ENCODE results near the gene TMEM208.

TMEM208 gene

GRCh38 chr16:67271446-67271845, 44.5 kb downstream of the TMEM208 start:
- H4K5ac ChIP-seq (ENCODE audit: low read length) = no peak overlapping the region
- H3K23ac ChIP-seq (ENCODE audit: low read length) = no peak overlapping the region
- H3K18ac ChIP-seq (ENCODE audit: low read length) = no peak overlapping the region
- no peak overlapping the region for H3K4me3 ChIP-seq (ENCODE audit: low read length)
- H3K79me2 ChIP-seq (ENCODE audit: control insufficient read depth, insufficient read depth, low read length) = no peaks in the 10 kb centered on the region
- H3K79me1 ChIP-seq (ENCODE audit: low read length) = no peaks in the 10 kb centered on the region
- no peak overlapping the region for H3K56ac ChIP-seq (ENCODE audit: low read length)
- no peaks in the 10 kb centered on the region for H3K36me3 ChIP-seq (ENCODE audit: control insufficient read depth, insufficient read depth, low read length)
- no peak overlapping the region for H2BK5ac ChIP-seq (ENCODE audit: low read length)
- no peak for DNase-seq
- no peak overlapping the region for H2AK5ac ChIP-seq (ENCODE audit: low read length)
- H3K4ac ChIP-seq (ENCODE audit: low read depth, low read length) = no peak overlapping the region
- H2BK120ac ChIP-seq (ENCODE audit: low read depth, low read length) = no peak overlapping the region
- no peak overlapping the region for H2BK15ac ChIP-seq (replicated peaks; ENCODE audit: low read depth)
- no peak overlapping the region for H3K27ac ChIP-seq (ENCODE audit: low read depth, low read length)
- no CpG with 5 or more reads among the region's 4 CpGs for WGBS (ENCODE audit: extremely low coverage, insufficient coverage, low lambda C conversion rate)
- H4K8ac ChIP-seq (ENCODE audit: low read depth, low read length) = no peak overlapping the region
- no peak overlapping the region for H3K4me2 ChIP-seq (ENCODE audit: low read length)
- H3K4me1 ChIP-seq (ENCODE audit: control insufficient read depth, low read depth, low read length) = peaks cover 1% of the 10 kb centered on the region
- H3K9ac ChIP-seq (ENCODE audit: low read length) = no peak overlapping the region
- no peaks in the 10 kb centered on the region for H3K27me3 ChIP-seq (ENCODE audit: insufficient read depth, low read length, poor library complexity)

- Histone ChIP-seq H3K4me1 (ENCODE audit: control insufficient read depth, low read depth, low read length) (no peaks in the 10 kb centered on the region), H4K8ac (ENCODE audit: low read depth, low read length) (no peak overlapping the region), H2AK5ac (ENCODE audit: low read length) (no peak overlapping the region), H3K18ac (ENCODE audit: low read length) (no peak overlapping the region), H3K4me2 (ENCODE audit: low read length) (no peak overlapping the region), H4K5ac (ENCODE audit: low read length) (no peak overlapping the region), H3K36me3 (ENCODE audit: control insufficient read depth, insufficient read depth, low read length) (peaks cover 2% of the 10 kb centered on the region), H2BK5ac (ENCODE audit: low read length) (no peak overlapping the region), H3K27ac (ENCODE audit: low read depth, low read length) (no peak overlapping the region), H3K79me2 (ENCODE audit: control insufficient read depth, insufficient read depth, low read length) (no peaks in the 10 kb centered on the region), H3K79me1 (ENCODE audit: low read length) (no peaks in the 10 kb centered on the region), H2BK120ac (ENCODE audit: low read depth, low read length) (no peak overlapping the region), H2BK15ac (replicated peaks; ENCODE audit: low read depth) (no peak overlapping the region), H3K9ac (ENCODE audit: low read length) (no peak overlapping the region), H3K23ac (ENCODE audit: low read length) (no peak overlapping the region), H3K56ac (ENCODE audit: low read length) (no peak overlapping the region), H3K27me3 (ENCODE audit: insufficient read depth, low read length, poor library complexity) (no peaks in the 10 kb centered on the region), H3K4me3 (ENCODE audit: low read length) (no peak overlapping the region), H3K4ac (ENCODE audit: low read depth, low read length) (no peak overlapping the region)
- no peak for DNase-seq
- whole genome bisulfite sequencing (ENCODE audit: extremely low coverage, insufficient coverage, low lambda C conversion rate) = no CpG with 5 or more reads among the region's 2 CpGs
Measured at GRCh38 chr16:67275321-67275720, 48.4 kb downstream of the TMEM208 start.

- WGBS (ENCODE audit: extremely low coverage, insufficient coverage, low lambda C conversion rate) = no CpG with 5 or more reads among the region's 4 CpGs
- Histone ChIP-seq H2AK5ac (ENCODE audit: low read length) (no peak overlapping the region), H3K27ac (ENCODE audit: low read depth, low read length) (no peak overlapping the region), H2BK5ac (ENCODE audit: low read length) (no peak overlapping the region), H3K9ac (ENCODE audit: low read length) (no peak overlapping the region), H3K36me3 (ENCODE audit: control insufficient read depth, insufficient read depth, low read length) (peaks cover 2% of the 10 kb centered on the region), H2BK15ac (replicated peaks; ENCODE audit: low read depth) (no peak overlapping the region), H3K79me1 (ENCODE audit: low read length) (no peaks in the 10 kb centered on the region), H3K18ac (ENCODE audit: low read length) (no peak overlapping the region), H3K79me2 (ENCODE audit: control insufficient read depth, insufficient read depth, low read length) (no peaks in the 10 kb centered on the region), H3K56ac (ENCODE audit: low read length) (peak overlapping the region; percentile 91), H3K4me2 (ENCODE audit: low read length) (no peak overlapping the region), H3K23ac (ENCODE audit: low read length) (no peak overlapping the region), H4K8ac (ENCODE audit: low read depth, low read length) (no peak overlapping the region), H3K4ac (ENCODE audit: low read depth, low read length) (no peak overlapping the region), H2BK120ac (ENCODE audit: low read depth, low read length) (no peak overlapping the region), H3K4me1 (ENCODE audit: control insufficient read depth, low read depth, low read length) (no peaks in the 10 kb centered on the region), H3K27me3 (ENCODE audit: insufficient read depth, low read length, poor library complexity) (no peaks in the 10 kb centered on the region), H3K4me3 (ENCODE audit: low read length) (no peak overlapping the region), H4K5ac (ENCODE audit: low read length) (no peak overlapping the region)
- peak; percentile 33 for DNase-seq
Measured at GRCh38 chr16:67277294-67277998, 50.5 kb downstream of the TMEM208 start.

- H2BK5ac ChIP-seq (ENCODE audit: low read length) = peak overlapping the region; percentile 42
- H3K4me3 ChIP-seq (ENCODE audit: low read length) = no peak overlapping the region
- peak overlapping the region; percentile 9 for H2AK5ac ChIP-seq (ENCODE audit: low read length)
- WGBS (ENCODE audit: extremely low coverage, insufficient coverage, low lambda C conversion rate) = no CpG with 5 or more reads among the region's 13 CpGs
- no peak overlapping the region for H2BK15ac ChIP-seq (replicated peaks; ENCODE audit: low read depth)
- H3K79me1 ChIP-seq (ENCODE audit: low read length) = no peaks in the 10 kb centered on the region
- no peak for DNase-seq
- H3K4me1 ChIP-seq (ENCODE audit: control insufficient read depth, low read depth, low read length) = no peaks in the 10 kb centered on the region
- H3K56ac ChIP-seq (ENCODE audit: low read length) = peak overlapping the region; percentile 91
- peaks cover 2% of the 10 kb centered on the region for H3K36me3 ChIP-seq (ENCODE audit: control insufficient read depth, insufficient read depth, low read length)
- H3K27me3 ChIP-seq (ENCODE audit: insufficient read depth, low read length, poor library complexity) = no peaks in the 10 kb centered on the region
- peak overlapping the region; percentile 38 for H3K4ac ChIP-seq (ENCODE audit: low read depth, low read length)
- peak overlapping the region; percentile 91 for H3K18ac ChIP-seq (ENCODE audit: low read length)
- no peaks in the 10 kb centered on the region for H3K79me2 ChIP-seq (ENCODE audit: control insufficient read depth, insufficient read depth, low read length)
- no peak overlapping the region for H4K5ac ChIP-seq (ENCODE audit: low read length)
- H4K8ac ChIP-seq (ENCODE audit: low read depth, low read length) = no peak overlapping the region
- H3K23ac ChIP-seq (ENCODE audit: low read length) = no peak overlapping the region
- H3K27ac ChIP-seq (ENCODE audit: low read depth, low read length) = no peak overlapping the region
- peak overlapping the region; percentile 61 for H3K9ac ChIP-seq (ENCODE audit: low read length)
- H2BK120ac ChIP-seq (ENCODE audit: low read depth, low read length) = no peak overlapping the region
- H3K4me2 ChIP-seq (ENCODE audit: low read length) = peak overlapping the region; percentile 61
Measured at GRCh38 chr16:67277999-67278772, 51.3 kb downstream of the TMEM208 start.

Small RNAs within 50 kb of the gene (small RNA-seq; reads per million reads assigned to genes)
- 6.6 reads per million, percentile 78 among the genes with 10 or more reads in this experiment for gene MIR328 (ENCODE audit: insufficient read depth)
